ENCODE results near the gene CHCHD2.
"Not testable (repeated sequence)": the region's sequence is repeated elsewhere in the genome, so short reads cannot be mapped to it uniquely, and the experiment has no call there.

The CHCHD2 gene

GRCh38 chr7:56081626-56082340 is 24.5 kb downstream of the CHCHD2 start:
- no peak for DNase-seq

GRCh38 chr7:56080726-56081435 is 25.4 kb downstream of the CHCHD2 start:
- DNase-seq: not testable (repeated sequence)

- peak; percentile 90 for DNase-seq
Observed at GRCh38 chr7:56079450-56080185, 26.7 kb downstream of the CHCHD2 start.

- DNase-seq: no peak
Observed at GRCh38 chr7:56078196-56078595, 28.1 kb downstream of the CHCHD2 start.

- no peak for DNase-seq
Observed at GRCh38 chr7:56077681-56078080, 28.6 kb downstream of the CHCHD2 start.

GRCh38 chr7:56074371-56074791 is 31.9 kb downstream of the CHCHD2 start:
- DNase-seq: peak; percentile 60

- DNase-seq: not testable (repeated sequence)
Observed at GRCh38 chr7:56066376-56066775, 39.9 kb downstream of the CHCHD2 start.

GRCh38 chr7:56063882-56064625 is 42.2 kb downstream of the CHCHD2 start, which contains the start of gene SUMF2:
Gene SUMF2, plus strand, starts transcription at chr7:56064286. Its CDS starts 26 bp downstream, at chr7:56064312.
- DNase-seq: peak; percentile 96

- no peak for DNase-seq
Observed at GRCh38 chr7:56063500-56063881, 42.8 kb downstream of the CHCHD2 start.

GRCh38 chr7:56062382-56062781 is 43.9 kb downstream of the CHCHD2 start:
- DNase-seq: no peak

- DNase-seq: no peak
Observed at GRCh38 chr7:56053993-56054392, 52.3 kb downstream of the CHCHD2 start.

- DNase-seq: no peak
Observed at GRCh38 chr7:56053379-56053778, 52.9 kb downstream of the CHCHD2 start.

Measured in NCI-H510A (cell line).